ENCODE results near the gene PIP. TPM values are rescaled to one million over a fixed set of nuclear protein-coding genes. Genes with fewer than 3 reads are reported as not detected.

Gene PIP
- not detected in 2 replicates for total RNA-seq (2011; cell fraction: chromatin; rRNA removed; ENCODE audit: low replicate concordance)
- not detected in 2 replicates for total RNA-seq (2011; cell fraction: nucleolus; rRNA removed)
- not detected in 2 replicates for total RNA-seq (2011; cell fraction: nucleoplasm; rRNA removed)
- total RNA-seq (2014; rRNA removed) (not detected in 2 replicates), total RNA-seq (2014; rRNA removed; fragmentation: Illumina TruSeq; extraction: Trizol) (not detected in 2 replicates), total RNA-seq (2015; rRNA removed; fragmentation: Illumina TruSeq; extraction: Trizol) (not detected in 2 replicates), total RNA-seq (2021) (not detected in 2 replicates), polyA plus RNA-seq (2011; rRNA removed) (not detected in 2 replicates), polyA plus RNA-seq (2014; fragmentation: Illumina TruSeq; extraction: Trizol) (not detected in 2 replicates), polyA plus RNA-seq (2014; fragmentation: Nextera tagmentation; extraction: Ambion mirVana) (not detected), polyA plus RNA-seq (2014; rRNA removed) (not detected in 2 replicates), polyA minus RNA-seq (2011; rRNA and poly(A)+ RNA removed) (not detected in 2 replicates), Bru-seq, nascent RNA (not detected), BruChase-seq, experiment 1, labeled RNA remaining after a 2-hour chase (not detected), BruChase-seq, experiment 2, labeled RNA remaining after a 6-hour chase (not detected)
- not detected in 2 replicates for polyA plus RNA-seq (2011; cell fraction: cytosol; rRNA removed)
- polyA plus RNA-seq (2011; cell fraction: nucleus; rRNA removed), result not detected in 2 replicates
- polyA plus RNA-seq (2012), result not detected in 2 replicates
- not detected in 2 replicates for polyA minus RNA-seq (2011; cell fraction: cytosol; rRNA and poly(A)+ RNA removed)
- polyA minus RNA-seq (2011; cell fraction: nucleus; rRNA and poly(A)+ RNA removed), result not detected in 2 replicates
- long read RNA-seq, experiment 1, result 0 reads
- long read RNA-seq, experiment 2, result 0 reads
- long read RNA-seq, experiment 3, result 0 reads

DNA sequence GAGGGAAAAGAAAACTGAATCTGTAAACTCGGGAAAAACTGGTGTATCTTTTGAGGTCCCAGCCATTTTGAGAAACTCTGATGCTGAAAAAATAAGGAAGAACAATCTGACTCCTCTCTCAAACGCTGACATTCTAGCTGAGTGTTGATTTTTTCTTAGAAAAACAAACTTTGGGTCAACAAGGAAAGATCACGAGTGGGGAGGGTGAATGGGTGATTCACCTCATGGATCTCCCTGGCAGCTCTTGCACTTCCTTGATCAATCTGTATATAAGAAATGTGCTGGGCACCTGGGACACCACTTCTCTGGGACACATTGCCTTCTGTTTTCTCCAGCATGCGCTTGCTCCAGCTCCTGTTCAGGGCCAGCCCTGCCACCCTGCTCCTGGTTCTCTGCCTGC, at the start of gene PIP:
TSS of gene PIP (plus strand) at position 297 of the 400 bp plus-strand sequence. CDS start at position 337, 40 bp downstream.
- ATAC-seq, result no peak
- no peaks in the 10 kb centered on the region for H3K4me1 ChIP-seq (replicated peaks in 1 of 2; ENCODE audit: control insufficient read depth in 2 of 2, insufficient read depth in 2 of 2, low read length in 2 of 2)
- TF ChIP-seq HDAC3 (IDR thresholded peaks at IDR 0.05; ENCODE audit: borderline replicate concordance, partially characterized antibody) (no peak), ZBTB40 (IDR thresholded peaks at IDR 0.05) (no peak), ZBTB40 (CRISPR knock-in tag; IDR thresholded peaks at IDR 0.05) (no peak), BRD9 (IDR thresholded peaks at IDR 0.05; ENCODE audit: low read depth, partially characterized antibody) (no peak), TCF7 (IDR thresholded peaks at IDR 0.05; ENCODE audit: borderline replicate concordance) (no peak), COPS2 (conservative IDR thresholded peaks at IDR 0.05) (no peak), ZNF76 (CRISPR knock-in tag; IDR thresholded peaks at IDR 0.05; ENCODE audit: borderline replicate concordance) (no peak), ZNF24 (IDR thresholded peaks at IDR 0.05) (no peak)
- TF ChIP-seq, protein P1, sequence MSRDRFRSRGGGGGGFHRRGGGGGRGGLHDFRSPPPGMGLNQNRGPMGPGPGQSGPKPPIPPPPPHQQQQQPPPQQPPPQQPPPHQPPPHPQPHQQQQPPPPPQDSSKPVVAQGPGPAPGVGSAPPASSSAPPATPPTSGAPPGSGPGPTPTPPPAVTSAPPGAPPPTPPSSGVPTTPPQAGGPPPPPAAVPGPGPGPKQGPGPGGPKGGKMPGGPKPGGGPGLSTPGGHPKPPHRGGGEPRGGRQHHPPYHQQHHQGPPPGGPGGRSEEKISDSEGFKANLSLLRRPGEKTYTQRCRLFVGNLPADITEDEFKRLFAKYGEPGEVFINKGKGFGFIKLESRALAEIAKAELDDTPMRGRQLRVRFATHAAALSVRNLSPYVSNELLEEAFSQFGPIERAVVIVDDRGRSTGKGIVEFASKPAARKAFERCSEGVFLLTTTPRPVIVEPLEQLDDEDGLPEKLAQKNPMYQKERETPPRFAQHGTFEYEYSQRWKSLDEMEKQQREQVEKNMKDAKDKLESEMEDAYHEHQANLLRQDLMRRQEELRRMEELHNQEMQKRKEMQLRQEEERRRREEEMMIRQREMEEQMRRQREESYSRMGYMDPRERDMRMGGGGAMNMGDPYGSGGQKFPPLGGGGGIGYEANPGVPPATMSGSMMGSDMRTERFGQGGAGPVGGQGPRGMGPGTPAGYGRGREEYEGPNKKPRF (IDR thresholded peaks at IDR 0.05; ENCODE audit: low read depth, low read length), result no peak

More for the DNA sequence above, at the start of gene PIP:
- H3K36me3 ChIP-seq (ENCODE audit: control insufficient read depth, insufficient read depth, low read length), result no peaks in the 10 kb centered on the region
- ChIA-PET CTCF (ENCODE audit: low intra/inter-chr PET ratio) (interaction anchor here (0.5 kb wide), 1 partner anchor 17 kb away, joined by 4 read pairs; no protein-coding TSS in a partner anchor), POLR2A (interaction anchor here (0.9 kb wide), 1 partner anchor 44 kb away, joined by 3 read pairs; no protein-coding TSS in a partner anchor)
- no peak within 1 kb of the TSS for H3K4me2 ChIP-seq (ENCODE audit: insufficient read depth, low read length)
- 0% methylated on average over 4 of the region's 4 CpGs for WGBS (ENCODE audit: insufficient coverage, low coverage, missing lambda C conversion rate)
- no peaks in the 10 kb centered on the region for H3K9me3 ChIP-seq (replicated peaks; ENCODE audit: control insufficient read depth, insufficient read depth, low read depth, low read length)
- FAIRE-seq (no peak), DNase-seq (ENCODE audit: extremely low read depth in 1 of 4, low spot score in 3 of 4) (no peak)
- no peaks in the 10 kb centered on the region for H3K79me2 ChIP-seq (ENCODE audit: control insufficient read depth, insufficient read depth, low read length)
- no TSS peak for BruUV-seq (replicated peaks)
- no peaks in the 10 kb centered on the region for H4K20me1 ChIP-seq (replicated peaks; ENCODE audit: control insufficient read depth, insufficient read depth, low read length)
- H3K27me3 ChIP-seq (ENCODE audit: control insufficient read depth in 2 of 2, insufficient read depth in 2 of 2, low read length in 2 of 2), result no peaks in the 10 kb centered on the region
- in situ Hi-C loops (cut with MboI) (no loop called here), intact Hi-C loops (cut with micrococcal nuclease) (no loop called here)
- no peak within 1 kb of the TSS for H3K27ac ChIP-seq (ENCODE audit: extremely low read depth, low read depth, low read length)
- no peaks in the 10 kb centered on the region for H3K9me1 ChIP-seq (ENCODE audit: control insufficient read depth, insufficient read depth, low read length)
- H3K9ac ChIP-seq (ENCODE audit: insufficient read depth in 1 of 2, low read depth in 2 of 2, low read length in 2 of 2), result no peak within 1 kb of the TSS; a peak in 1 of 4 replicates
- H3K4me3 ChIP-seq, result no peak within 1 kb of the TSS
- H2AFZ ChIP-seq (ENCODE audit: low read depth, low read length), result no peak within 1 kb of the TSS
